NCI-H2227 (cell line): ENCODE measurements around the gene CHP2.

Experiments
- DNase-seq: peaks from one replicate; lab custom pipeline; 2025; ENCODE audit not compliant: unreplicated experiment; lab: John Stamatoyannopoulos, UW

Gene CHP2

GRCh38 chr16:23807028-23807427 lies 52.2 kb downstream of the CHP2 start:
- no peak for DNase-seq
